ENCODE data around the gene RNF227. TPM values are rescaled to one million over a fixed set of nuclear protein-coding genes. Genes with fewer than 3 reads are reported as not detected.

The RNF227 gene
- total RNA-seq, 2 experiments from 2014 or later, result 3.8 to 4.7 TPM

DNA sequence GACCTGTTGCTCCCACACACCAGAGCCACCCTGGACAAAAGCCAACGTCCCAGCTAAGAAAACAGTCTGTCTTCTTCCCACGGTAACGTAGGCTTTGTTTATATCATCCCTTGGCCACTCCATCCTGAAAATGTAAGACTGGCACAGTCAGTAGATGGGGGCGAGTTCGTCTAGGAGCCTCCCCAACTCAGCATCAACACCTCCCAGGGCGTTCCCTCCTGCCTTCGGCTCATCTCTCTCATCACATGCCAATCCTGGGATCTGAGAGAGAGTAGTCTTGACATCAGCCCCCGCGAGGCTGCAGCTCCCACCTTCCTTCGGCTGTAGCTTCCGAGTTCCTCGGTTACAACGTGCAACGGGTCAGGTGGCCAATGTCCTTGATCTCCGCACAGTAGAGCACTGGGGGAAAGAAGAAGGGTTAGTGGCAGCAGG is 894 bp downstream of the RNF227 start:
- no TSS peak for BruUV-seq (replicated peaks)

DNA sequence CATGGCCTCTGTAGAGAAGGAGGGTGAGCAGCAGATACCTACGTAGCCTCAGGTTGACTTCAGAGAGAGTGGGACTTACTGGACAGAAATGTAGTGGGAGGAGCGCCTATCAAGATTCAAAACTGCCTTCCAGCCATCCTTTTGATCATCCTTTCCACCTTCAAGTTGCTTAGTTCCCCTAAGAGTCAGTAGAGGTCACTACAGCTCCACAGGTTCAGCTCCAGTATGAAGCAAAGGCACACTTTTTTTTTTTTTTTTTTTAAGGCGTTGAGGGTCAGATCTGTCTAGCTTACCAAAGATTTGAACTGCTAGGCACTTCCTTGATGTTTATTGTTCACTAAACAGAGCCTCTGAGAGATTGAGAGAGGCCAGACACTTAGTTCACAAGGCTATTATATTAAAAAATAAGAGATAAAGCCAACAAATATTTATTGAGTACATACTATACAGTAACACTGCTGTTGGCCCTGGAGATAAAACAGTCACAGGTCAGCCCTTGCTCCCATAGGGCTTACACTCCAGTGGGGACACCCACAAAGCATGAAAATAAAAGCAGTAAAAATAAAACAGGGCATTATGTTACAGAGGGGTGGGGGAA is 3.1 kb downstream of the RNF227 start:
- intact Hi-C loops (cut with micrococcal nuclease; ENCODE audit: unreplicated experiment), result loop anchor here (1.0 to 5.0 kb wide), 5 partner anchors 26 to 144 kb away; no protein-coding TSS in a partner anchor
- Histone ChIP-seq H4K20me1 (ENCODE audit: insufficient read depth, low read length) (no peaks in the 10 kb centered on the region), H3K4me3 (ENCODE audit: low read depth, low read length, poor library complexity, severe bottlenecking) (no peak overlapping the region), H3K27ac (ENCODE audit: low read depth, low read length, poor library complexity, severe bottlenecking) (peak overlapping the region; percentile 31), H3K9me2 (ENCODE audit: insufficient read depth, low read length) (no peaks in the 10 kb centered on the region), H2AFZ (ENCODE audit: low read length) (no peak overlapping the region), H3K9me3 (ENCODE audit: low read length) (no peaks in the 10 kb centered on the region), H3K79me2 (ENCODE audit: insufficient read depth, low read depth, low read length) (no peaks in the 10 kb centered on the region), H3K36me3 (ENCODE audit: insufficient read depth, low read length) (peaks cover 56% of the 10 kb centered on the region), H3K4me2 (ENCODE audit: low read length) (peak overlapping the region; percentile 19; the same call in 1 of the 2 replicates), H3K4me1 (ENCODE audit: insufficient read depth, low read length, poor library complexity, severe bottlenecking) (peaks cover 39% of the 10 kb centered on the region)
- ChIA-PET POLR2A (interaction anchor here (0.7 to 1.9 kb wide), 6 partner anchors 20 to 459 kb away, joined by 3 to 7 read pairs (median 3); partner anchors contain the start of genes CNTROB and TRAPPC1), CTCF (ENCODE audit: unreplicated experiment) (interaction anchor here (0.6 to 1.4 kb wide), 3 partner anchors 77 to 160 kb away, joined by 3 to 6 read pairs (median 4); no protein-coding TSS in a partner anchor)
- DNase-seq (ENCODE audit: low spot score), result peak; percentile 89
- TF ChIP-seq, protein P1, sequence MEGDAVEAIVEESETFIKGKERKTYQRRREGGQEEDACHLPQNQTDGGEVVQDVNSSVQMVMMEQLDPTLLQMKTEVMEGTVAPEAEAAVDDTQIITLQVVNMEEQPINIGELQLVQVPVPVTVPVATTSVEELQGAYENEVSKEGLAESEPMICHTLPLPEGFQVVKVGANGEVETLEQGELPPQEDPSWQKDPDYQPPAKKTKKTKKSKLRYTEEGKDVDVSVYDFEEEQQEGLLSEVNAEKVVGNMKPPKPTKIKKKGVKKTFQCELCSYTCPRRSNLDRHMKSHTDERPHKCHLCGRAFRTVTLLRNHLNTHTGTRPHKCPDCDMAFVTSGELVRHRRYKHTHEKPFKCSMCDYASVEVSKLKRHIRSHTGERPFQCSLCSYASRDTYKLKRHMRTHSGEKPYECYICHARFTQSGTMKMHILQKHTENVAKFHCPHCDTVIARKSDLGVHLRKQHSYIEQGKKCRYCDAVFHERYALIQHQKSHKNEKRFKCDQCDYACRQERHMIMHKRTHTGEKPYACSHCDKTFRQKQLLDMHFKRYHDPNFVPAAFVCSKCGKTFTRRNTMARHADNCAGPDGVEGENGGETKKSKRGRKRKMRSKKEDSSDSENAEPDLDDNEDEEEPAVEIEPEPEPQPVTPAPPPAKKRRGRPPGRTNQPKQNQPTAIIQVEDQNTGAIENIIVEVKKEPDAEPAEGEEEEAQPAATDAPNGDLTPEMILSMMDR (conservative IDR thresholded peaks at IDR 0.05; ENCODE audit: low read length), result peak; percentile 93
- TF ChIP-seq EZH2phosphoT487 (IDR thresholded peaks at IDR 0.05; ENCODE audit: borderline replicate concordance, low read depth, low read length), result no peak
- no TSS peak for BruUV-seq (replicated peaks)

More for the DNA sequence above, 894 bp downstream of the RNF227 start:
- intact Hi-C loops (cut with micrococcal nuclease; ENCODE audit: unreplicated experiment), result loop anchor here (2.0 kb wide), 1 partner anchor 18 kb away; the partner anchor contains the start of gene CNTROB
- peak overlapping the region; percentile 70 for H3K27ac ChIP-seq (ENCODE audit: low read depth, low read length, poor library complexity, severe bottlenecking)
- no peak for DNase-seq (ENCODE audit: low spot score)
- peak overlapping the region; percentile 100 for H3K4me2 ChIP-seq (ENCODE audit: low read length)
- H3K4me1 ChIP-seq (ENCODE audit: insufficient read depth, low read length, poor library complexity, severe bottlenecking), result peaks cover 39% of the 10 kb centered on the region
- H4K20me1 ChIP-seq (ENCODE audit: insufficient read depth, low read length), result no peaks in the 10 kb centered on the region
- CTCF ChIA-PET (ENCODE audit: unreplicated experiment), result interaction anchor here (1.2 kb wide), 1 partner anchor 23 kb away, joined by 3 read pairs; no protein-coding TSS in a partner anchor
- H3K4me3 ChIP-seq (ENCODE audit: low read depth, low read length, poor library complexity, severe bottlenecking), result peak overlapping the region; percentile 76
- TF ChIP-seq, protein P1 (conservative IDR thresholded peaks at IDR 0.05; ENCODE audit: low read length), result no peak
- TF ChIP-seq EZH2phosphoT487 (IDR thresholded peaks at IDR 0.05; ENCODE audit: borderline replicate concordance, low read depth, low read length), result no peak
- POLR2A ChIA-PET, result interaction anchor here (2.1 kb wide), 1 partner anchor 18 kb away, joined by 5 read pairs; no protein-coding TSS in a partner anchor
- H3K79me2 ChIP-seq (ENCODE audit: insufficient read depth, low read depth, low read length), result no peaks in the 10 kb centered on the region
- peak overlapping the region; percentile 54 for H2AFZ ChIP-seq (ENCODE audit: low read length)
- H3K36me3 ChIP-seq (ENCODE audit: insufficient read depth, low read length), result peaks cover 35% of the 10 kb centered on the region
- no peaks in the 10 kb centered on the region for H3K9me3 ChIP-seq (ENCODE audit: low read length)
- no peaks in the 10 kb centered on the region for H3K9me2 ChIP-seq (ENCODE audit: insufficient read depth, low read length)

GRCh38 chr17:7911116-7911515 is 5.0 kb downstream of the RNF227 start:
- no peak for DNase-seq (ENCODE audit: low spot score)
- H2AFZ ChIP-seq (ENCODE audit: low read length), result no peak overlapping the region
- H4K20me1 ChIP-seq (ENCODE audit: insufficient read depth, low read length), result no peaks in the 10 kb centered on the region
- CTCF ChIA-PET (ENCODE audit: unreplicated experiment), result no interaction called here
- peaks cover 75% of the 10 kb centered on the region for H3K36me3 ChIP-seq (ENCODE audit: insufficient read depth, low read length)
- BruUV-seq (replicated peaks), result no TSS peak
- no peaks in the 10 kb centered on the region for H3K9me3 ChIP-seq (ENCODE audit: low read length)
- intact Hi-C loops (cut with micrococcal nuclease; ENCODE audit: unreplicated experiment), result loop anchor here (5.0 kb wide), 1 partner anchor 146 kb away; no protein-coding TSS in a partner anchor
- no peak overlapping the region for H3K27ac ChIP-seq (ENCODE audit: low read depth, low read length, poor library complexity, severe bottlenecking)
- H3K4me1 ChIP-seq (ENCODE audit: insufficient read depth, low read length, poor library complexity, severe bottlenecking), result peaks cover 35% of the 10 kb centered on the region
- no peak overlapping the region for H3K4me2 ChIP-seq (ENCODE audit: low read length)
- no peak for TF ChIP-seq EZH2phosphoT487 (IDR thresholded peaks at IDR 0.05; ENCODE audit: borderline replicate concordance, low read depth, low read length)
- TF ChIP-seq, protein P1 (conservative IDR thresholded peaks at IDR 0.05; ENCODE audit: low read length), result no peak
- no peaks in the 10 kb centered on the region for H3K79me2 ChIP-seq (ENCODE audit: insufficient read depth, low read depth, low read length)
- no peak overlapping the region for H3K4me3 ChIP-seq (ENCODE audit: low read depth, low read length, poor library complexity, severe bottlenecking)
- H3K9me2 ChIP-seq (ENCODE audit: insufficient read depth, low read length), result no peaks in the 10 kb centered on the region
- POLR2A ChIA-PET, result interaction anchor here (1.9 kb wide), 1 partner anchor 22 kb away, joined by 7 read pairs; the partner anchor contains the start of genes CNTROB and TRAPPC1

Data from OCI-LY7 (cell line).